Vagina (tissue), 2 donors: ENCODE results near the gene APOL4.

Source experiments
- CTCF ChIP-seq, 3 experiments: fragments of 450-650 bp in 2 of 3; fragments of 200-600 bp in 1 of 3; sonication (generic) in 1 of 3; IDR thresholded peaks; one replicate each; pipeline ENCODE4 v1.5.1; 2017 to 2019; ENCODE audit warnings: antibody characterized with exemption in 3 of 3, mild to moderate bottlenecking in 2 of 3, moderate library complexity in 2 of 3
- POLR2A ChIP-seq, 2 donors: fragments of 450-650 bp; IDR thresholded peaks; one replicate each; pipeline ENCODE4 v1.6.1; 2017; ENCODE audit warnings: antibody characterized with exemption in 2 of 2, mild to moderate bottlenecking in 2 of 2, moderate library complexity in 2 of 2
- POLR2AphosphoS5 ChIP-seq, 2 donors: sonication (generic); formaldehyde crosslinking; IDR thresholded peaks; one replicate each; pipeline ENCODE4 v1.9.0; 2017; ENCODE audit warnings: antibody characterized with exemption in 2 of 2, mild to moderate bottlenecking in 2 of 2, low read depth in 1 of 2; ENCODE audit not compliant: insufficient read depth in 1 of 2

- TF ChIP-seq POLR2AphosphoS5 (IDR thresholded peaks at IDR 0.05; ENCODE audit: insufficient read depth in 1 of 2, low read depth in 1 of 2): no peak
- no peak for TF ChIP-seq POLR2A (IDR thresholded peaks at IDR 0.05)
- TF ChIP-seq CTCF (IDR thresholded peaks at IDR 0.05): no peak
These were observed 24.4 kb downstream of the APOL4 start for GRCh38 chr22:36177160-36177559.
